HL-60/S4 treated with phorbol 12-myristate 13-acetate at 8.2 ng/mL for 4 days and 3 days (cell line): ENCODE measurements around the gene MCCC2.
"Not testable (repeated sequence)": the region's sequence is repeated elsewhere in the genome, so short reads cannot be mapped to it uniquely, and the experiment has no call there.

Experiments
- in situ Hi-C: fragments of 300-500 bp; cut with MboI; formaldehyde crosslinking; loops from 2 replicates; pipeline ENCODE4 v1.15.0; 2022; ENCODE audit warnings: low sequenced_read_pairs

MCCC2 gene

GRCh38 chr5:71658916-71659662 lies 71.9 kb downstream of the MCCC2 start:
- in situ Hi-C loops = no loop called here

- in situ Hi-C loops = no loop called here
These were observed 75.2 kb downstream of the MCCC2 start for GRCh38 chr5:71662381-71662780.

GRCh38 chr5:71663191-71663969 lies 76.2 kb downstream of the MCCC2 start:
- in situ Hi-C loops = no loop called here

GRCh38 chr5:71664615-71665014 lies 77.5 kb downstream of the MCCC2 start:
- in situ Hi-C loops = not testable (repeated sequence)

GRCh38 chr5:71666321-71666720 lies 79.2 kb downstream of the MCCC2 start:
- in situ Hi-C loops = no loop called here

GRCh38 chr5:71677977-71678376 lies 90.8 kb downstream of the MCCC2 start:
- in situ Hi-C loops = no loop called here

- in situ Hi-C loops = no loop called here
These were observed 92.6 kb downstream of the MCCC2 start for GRCh38 chr5:71679714-71680113.

GRCh38 chr5:71680510-71680909 lies 93.4 kb downstream of the MCCC2 start:
- in situ Hi-C loops = no loop called here

GRCh38 chr5:71681296-71681695 lies 94.2 kb downstream of the MCCC2 start:
- in situ Hi-C loops = no loop called here

- in situ Hi-C loops = no loop called here
These were observed 97.2 kb downstream of the MCCC2 start for GRCh38 chr5:71684309-71684708.

- in situ Hi-C loops = no loop called here
These were observed 106.8 kb downstream of the MCCC2 start for GRCh38 chr5:71693828-71694427.

GRCh38 chr5:71695071-71695470 lies 107.9 kb downstream of the MCCC2 start:
- in situ Hi-C loops = no loop called here

GRCh38 chr5:71695595-71695994 lies 108.5 kb downstream of the MCCC2 start:
- in situ Hi-C loops = no loop called here

- in situ Hi-C loops = no loop called here
These were observed 110.8 kb downstream of the MCCC2 start for GRCh38 chr5:71697967-71698366.

GRCh38 chr5:71699233-71699632 lies 112.1 kb downstream of the MCCC2 start:
- in situ Hi-C loops = no loop called here

- in situ Hi-C loops = no loop called here
These were observed 112.6 kb downstream of the MCCC2 start for GRCh38 chr5:71699751-71700150.

- in situ Hi-C loops = no loop called here
These were observed 113.7 kb downstream of the MCCC2 start for GRCh38 chr5:71700803-71701202.

- in situ Hi-C loops = no loop called here
These were observed 114.3 kb downstream of the MCCC2 start for GRCh38 chr5:71701407-71701806.

- in situ Hi-C loops = no loop called here
These were observed 116.8 kb downstream of the MCCC2 start for GRCh38 chr5:71703941-71704340.

GRCh38 chr5:71705421-71705820 lies 118.3 kb downstream of the MCCC2 start:
- in situ Hi-C loops = no loop called here

GRCh38 chr5:71706906-71707305 lies 119.8 kb downstream of the MCCC2 start:
- in situ Hi-C loops = no loop called here
